ENCODE results near the gene GALNT15.

The GALNT15 gene

DNA sequence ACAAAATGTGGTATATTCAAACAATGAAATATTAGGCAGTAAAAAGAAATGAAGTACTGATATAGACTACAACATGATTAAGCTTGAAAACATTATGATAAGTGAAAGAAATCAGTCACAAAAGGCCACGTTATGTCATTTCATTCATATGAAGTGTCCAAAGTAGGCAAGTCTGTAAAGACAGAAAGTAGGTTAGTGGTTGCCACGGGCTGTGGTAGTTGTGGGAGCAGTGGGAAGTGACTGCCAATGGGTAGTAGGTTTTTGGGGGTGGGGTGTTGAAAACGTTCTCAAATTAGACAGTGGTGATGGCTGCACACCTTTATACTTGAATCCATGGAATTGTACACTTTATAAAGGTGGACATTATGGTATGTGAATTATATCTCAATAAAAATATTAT lies 12.1 kb downstream of the GALNT15 start:
- in situ Hi-C loops (cut with HindIII; ENCODE audit: low sequenced_read_pairs): no loop called here

DNA sequence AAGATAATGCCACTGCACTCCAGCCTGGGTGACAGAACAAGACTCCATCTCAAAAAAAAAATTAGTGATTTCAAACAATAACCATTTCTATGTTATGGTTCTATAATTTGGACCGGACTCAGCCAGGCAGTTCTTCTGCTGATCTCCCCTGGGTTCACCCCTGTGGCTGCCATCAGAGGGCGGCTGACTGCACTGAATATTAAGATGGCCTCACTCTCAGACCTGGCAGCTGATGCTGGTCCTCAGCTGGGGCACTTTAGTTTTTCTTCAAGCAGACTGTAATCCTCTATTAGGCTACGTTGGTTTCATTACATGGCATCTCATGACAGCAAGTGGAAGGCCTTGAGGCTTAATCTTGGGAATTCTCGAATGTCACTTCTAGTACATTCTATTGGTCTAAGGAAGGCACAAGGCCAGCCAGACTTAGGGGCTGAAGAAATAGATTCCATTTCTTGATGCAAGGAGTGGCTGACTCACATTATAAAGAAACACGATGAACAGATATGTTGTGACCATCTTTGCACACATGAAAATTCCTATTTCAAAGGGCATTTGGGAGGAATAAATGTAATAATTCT lies 12.8 kb downstream of the GALNT15 start:
- in situ Hi-C loops (cut with HindIII; ENCODE audit: low sequenced_read_pairs): no loop called here

DNA sequence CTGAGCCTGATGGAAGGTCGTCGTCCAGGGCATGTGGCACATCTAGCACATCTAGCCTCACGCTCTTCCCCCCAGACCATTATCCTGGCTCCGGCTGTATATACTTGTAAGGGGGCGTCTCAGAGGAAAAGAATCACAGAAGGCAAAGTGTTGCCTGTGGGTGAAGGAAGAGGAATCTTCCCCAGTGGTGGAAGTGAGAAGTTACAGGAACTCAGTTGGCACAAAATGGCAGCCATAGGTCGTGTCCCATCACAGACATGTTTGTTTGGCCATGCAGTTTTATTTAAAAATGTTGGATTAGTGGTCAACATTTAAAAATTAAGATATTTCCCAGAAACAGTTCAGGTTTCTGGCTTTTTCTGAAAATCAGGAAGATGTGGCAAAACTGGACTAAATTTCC lies 13.6 kb downstream of the GALNT15 start:
- in situ Hi-C loops (cut with HindIII; ENCODE audit: low sequenced_read_pairs): no loop called here

DNA sequence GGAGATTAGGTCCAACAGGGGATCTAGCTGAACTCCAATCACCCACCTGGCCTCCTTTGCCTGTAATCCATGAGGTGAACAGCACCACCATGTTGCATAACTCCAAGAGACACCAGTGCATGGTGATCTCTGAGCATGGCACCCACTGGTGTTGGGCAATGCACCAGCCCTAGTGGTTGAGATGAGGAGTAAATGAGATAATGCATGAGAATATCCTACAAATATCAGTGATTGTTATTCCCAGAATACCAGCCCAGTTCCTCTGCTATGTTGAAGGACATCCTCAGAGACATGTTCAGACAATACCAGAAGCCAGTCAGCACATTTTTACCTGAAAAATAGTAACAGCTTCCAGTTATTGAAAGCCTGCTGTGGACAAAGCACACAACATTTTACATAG lies 14.7 kb downstream of the GALNT15 start:
- in situ Hi-C loops (cut with HindIII; ENCODE audit: low sequenced_read_pairs): no loop called here

DNA sequence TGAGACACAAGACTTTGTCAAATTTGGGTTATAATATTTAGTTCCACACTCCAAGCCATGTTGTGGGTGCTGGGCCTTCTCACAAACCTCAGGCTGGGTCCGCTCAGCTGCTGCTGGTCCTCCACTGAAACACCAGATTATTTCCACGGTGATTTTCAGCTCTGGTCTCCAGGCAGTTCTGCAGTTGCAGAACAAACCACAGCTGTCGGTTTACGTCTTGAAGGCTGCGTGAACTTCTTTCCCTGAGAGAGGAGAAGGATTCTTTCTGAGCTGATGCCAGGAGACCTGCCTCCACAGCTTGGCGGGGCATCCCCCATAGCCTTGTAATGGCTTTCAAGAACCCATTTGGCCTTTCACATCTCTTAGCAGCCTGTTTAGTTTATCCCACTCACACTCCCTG lies 16.2 kb downstream of the GALNT15 start:
- in situ Hi-C loops (cut with HindIII; ENCODE audit: low sequenced_read_pairs): no loop called here

DNA sequence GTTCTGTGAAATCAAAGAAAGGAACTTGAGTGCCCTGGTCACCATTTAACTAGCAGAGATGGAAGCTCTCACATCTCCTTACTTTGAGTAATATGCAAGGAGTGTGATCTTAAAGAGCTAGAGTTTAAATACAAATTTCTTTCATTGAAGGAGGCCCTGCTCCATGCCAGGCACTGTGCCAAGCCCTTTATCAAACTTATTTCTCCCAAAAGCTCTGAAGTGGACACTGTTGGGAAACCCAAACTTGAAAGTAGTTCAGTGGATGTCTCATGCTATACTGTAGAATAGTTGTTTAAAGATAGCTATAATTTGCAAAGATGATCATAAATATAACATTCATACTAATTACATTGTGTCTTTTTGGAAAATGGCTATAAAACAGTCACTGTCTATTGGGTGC lies 17.1 kb downstream of the GALNT15 start:
- in situ Hi-C loops (cut with HindIII; ENCODE audit: low sequenced_read_pairs): no loop called here

DNA sequence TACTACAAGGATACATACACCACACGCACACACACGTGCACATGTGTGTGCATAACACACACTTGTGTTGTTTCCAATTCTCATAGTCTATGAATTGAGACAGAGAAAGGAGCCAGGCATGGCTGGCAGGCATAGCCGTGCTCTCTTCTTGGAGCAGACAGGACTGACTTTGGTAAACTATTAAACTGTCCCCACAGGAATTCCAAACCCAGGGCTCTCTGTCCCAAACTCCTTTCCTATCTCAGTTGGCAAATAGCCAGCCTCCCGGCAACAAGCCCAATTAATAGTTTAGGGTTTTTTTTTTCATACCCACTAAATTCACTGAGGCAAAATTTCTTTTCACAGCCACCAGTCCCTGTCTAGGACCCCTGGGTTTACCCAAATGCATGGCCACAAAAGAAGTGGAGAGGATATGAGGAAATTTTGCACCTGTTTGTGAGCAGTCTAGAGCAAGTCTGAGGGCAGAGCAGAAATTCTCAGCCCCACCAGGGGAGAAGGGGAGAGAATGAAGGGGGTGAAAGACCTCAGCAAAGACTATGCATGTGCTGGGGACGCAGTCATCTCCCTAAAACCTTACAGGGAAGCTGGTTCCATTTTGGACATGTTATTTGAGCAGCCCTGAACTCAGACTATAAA lies 17.8 kb downstream of the GALNT15 start:
- in situ Hi-C loops (cut with HindIII; ENCODE audit: low sequenced_read_pairs): no loop called here

DNA sequence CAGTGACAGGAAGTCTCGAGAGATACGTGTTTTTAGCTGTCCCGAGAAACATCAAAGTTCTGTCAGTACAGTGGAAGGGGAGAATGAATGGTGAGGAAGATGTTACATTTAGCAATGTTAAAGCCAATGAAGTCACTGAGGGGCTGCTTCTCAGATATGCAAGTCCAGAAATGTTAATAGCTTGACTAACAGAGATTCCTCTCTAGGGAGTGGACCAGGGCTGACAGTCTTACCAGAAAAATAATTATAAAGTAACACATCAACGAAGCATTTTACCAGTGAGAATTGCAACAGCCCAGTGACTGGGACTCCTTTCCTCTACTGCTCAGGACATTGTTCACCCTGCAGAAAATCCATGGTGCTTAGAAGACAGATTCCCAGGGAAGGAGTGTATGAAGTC lies 23.9 kb downstream of the GALNT15 start:
- in situ Hi-C loops (cut with HindIII; ENCODE audit: low sequenced_read_pairs): no loop called here

DNA sequence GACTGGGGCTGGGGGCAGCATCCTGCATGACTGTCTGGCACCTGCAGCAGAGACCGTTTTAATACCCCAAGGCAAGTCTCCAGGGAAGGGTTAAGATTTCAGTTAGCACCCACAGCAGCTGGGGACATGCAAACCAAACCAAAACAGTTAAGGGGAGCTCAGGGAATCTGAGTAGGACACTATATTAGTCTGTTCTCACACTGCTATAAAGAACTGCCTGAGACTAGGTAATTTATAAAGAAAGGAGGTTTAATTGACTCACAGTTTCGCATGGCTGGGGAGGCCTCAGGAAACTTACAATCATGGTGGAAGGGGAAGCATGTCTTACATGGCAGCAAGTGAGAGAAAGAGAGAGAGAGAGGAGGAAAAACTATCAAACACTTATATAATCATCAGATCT lies 25.3 kb downstream of the GALNT15 start:
- in situ Hi-C loops (cut with HindIII; ENCODE audit: low sequenced_read_pairs): no loop called here

DNA sequence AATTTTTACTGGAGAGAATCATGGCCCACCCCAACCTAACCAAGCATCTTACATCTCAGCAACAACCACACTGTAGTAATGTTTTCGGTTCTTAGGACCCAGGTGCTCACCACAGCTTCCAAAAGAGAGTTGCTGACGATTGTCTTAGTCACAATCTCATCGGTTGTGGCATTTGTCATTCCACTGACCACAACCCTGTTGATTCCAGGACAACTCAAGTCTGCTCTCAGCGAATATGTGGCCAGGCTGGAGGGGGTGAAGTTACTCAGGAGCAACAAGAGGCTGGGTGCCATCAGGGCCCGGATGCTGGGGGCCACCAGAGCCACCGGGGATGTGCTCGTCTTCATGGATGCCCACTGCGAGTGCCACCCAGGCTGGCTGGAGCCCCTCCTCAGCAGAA lies 25.9 kb downstream of the GALNT15 start:
- in situ Hi-C loops (cut with HindIII; ENCODE audit: low sequenced_read_pairs): no loop called here

DNA sequence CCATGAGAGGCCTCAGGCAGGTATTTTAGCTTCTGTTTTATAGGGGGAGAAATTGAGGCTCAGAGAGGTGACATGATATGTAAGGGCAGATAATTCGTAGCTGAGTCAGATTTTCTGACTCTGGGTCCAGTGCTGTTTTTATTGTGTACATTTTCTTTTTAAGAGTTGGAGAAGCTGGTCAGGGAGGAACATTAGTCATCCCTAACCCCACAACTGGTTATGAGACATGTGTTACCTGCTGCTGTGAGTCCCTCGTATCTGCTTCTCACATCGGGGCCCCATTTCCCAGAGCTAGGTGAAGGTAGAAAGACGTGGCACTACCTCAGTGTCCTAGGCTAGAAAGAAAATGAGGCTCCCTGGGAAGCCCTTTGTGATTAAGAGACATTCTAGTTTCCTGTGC lies 28.6 kb downstream of the GALNT15 start:
- in situ Hi-C loops (cut with HindIII; ENCODE audit: low sequenced_read_pairs): no loop called here

DNA sequence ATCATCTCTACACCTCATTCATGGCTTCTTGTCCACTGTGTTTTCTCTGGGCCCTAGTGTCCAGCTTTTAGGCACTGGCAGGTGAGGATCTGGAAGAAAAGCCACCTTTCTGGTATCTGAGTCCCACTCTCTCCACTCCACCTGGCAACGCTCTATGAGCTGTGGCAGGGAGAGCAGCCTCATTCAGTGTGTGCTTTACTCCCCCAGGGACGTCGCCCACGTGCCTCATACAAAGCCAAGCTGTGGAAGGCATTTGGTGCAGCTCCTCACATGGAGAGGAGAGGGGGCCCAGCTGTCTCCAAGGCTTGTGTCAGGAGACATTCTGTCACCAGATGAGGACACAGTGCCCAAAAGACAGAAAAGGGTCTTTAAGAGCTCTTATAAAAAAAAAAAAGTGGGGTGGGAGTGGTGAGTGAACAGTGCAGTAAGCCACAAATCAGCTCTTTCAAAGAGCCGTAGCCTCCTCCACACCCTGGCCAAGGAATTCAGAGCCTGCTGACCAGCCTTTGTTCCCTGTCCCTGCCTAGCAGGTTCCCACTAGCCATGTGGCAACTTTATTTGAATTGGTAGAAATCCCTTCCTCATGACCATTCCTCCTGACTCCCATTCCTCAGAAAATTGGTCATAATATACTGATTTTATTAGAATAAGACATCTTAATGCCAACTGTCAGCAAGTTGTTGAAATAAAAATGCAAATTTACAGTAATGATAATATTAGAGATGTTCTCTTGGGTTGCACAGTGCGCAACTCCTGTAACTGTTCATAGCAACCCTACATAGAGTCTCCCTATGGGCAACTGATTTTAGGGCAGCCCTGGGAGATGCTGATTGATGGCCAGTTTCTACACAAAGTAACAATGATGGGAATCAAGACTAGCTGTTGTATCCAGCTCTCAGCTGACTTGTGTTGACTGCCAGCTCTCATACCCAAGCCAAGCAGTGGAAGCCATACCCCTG lies 29.5 kb downstream of the GALNT15 start:
- in situ Hi-C loops (cut with HindIII; ENCODE audit: low sequenced_read_pairs): no loop called here

DNA sequence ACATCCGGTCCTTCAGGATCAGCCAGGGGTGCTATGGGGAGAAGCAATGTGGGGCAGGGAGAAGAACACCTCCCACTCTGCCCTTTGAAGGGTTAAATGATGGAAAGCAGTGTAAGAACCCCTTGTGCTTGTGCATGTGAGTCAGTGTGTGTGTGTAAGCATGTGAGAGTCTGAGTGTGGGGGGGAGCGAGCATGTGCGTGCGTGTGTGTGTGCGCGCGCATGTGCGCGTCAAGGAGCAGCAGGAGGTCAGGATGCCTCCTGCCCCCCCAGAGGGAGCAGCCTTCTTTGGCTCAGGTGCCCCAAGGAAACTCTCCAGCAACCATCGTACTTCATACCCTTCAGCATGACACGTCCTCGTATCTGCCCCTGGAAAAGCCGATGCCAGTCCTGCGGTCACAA lies 30.3 kb downstream of the GALNT15 start:
- in situ Hi-C loops (cut with HindIII; ENCODE audit: low sequenced_read_pairs): no loop called here

DNA sequence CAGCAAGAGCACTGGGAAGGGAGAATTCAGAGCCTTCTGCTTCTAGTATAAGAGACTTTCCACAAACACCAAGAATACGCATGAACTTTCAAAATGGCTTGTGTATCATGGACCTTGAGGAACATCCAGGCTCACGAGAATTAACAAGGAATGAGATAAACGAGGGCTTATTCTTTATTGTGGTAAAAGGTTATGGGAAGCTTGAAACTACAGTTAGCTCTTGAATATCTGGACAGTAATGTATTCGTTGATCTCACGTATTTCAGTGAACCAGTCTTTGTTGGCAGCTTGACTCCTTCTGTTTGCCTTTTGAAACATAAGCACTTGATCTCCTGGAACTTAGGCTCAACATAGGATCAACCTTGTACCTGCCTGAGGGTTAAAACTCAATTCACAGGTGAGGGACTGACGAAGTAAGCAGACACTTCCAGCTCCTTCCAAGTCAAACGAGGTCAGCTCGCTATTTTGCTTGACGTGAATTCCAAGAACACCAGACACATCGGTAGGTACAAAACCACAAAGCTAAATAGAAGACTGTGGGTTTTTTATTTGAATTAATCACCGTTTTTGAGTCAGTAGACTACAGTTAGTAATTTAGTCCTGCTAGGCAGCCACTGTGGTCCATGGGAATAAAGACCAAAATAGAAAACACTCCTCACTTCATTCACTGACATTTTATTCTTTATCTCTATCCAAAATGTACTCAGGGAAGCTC lies 30.8 kb downstream of the GALNT15 start:
- in situ Hi-C loops (cut with HindIII; ENCODE audit: low sequenced_read_pairs): no loop called here

DNA sequence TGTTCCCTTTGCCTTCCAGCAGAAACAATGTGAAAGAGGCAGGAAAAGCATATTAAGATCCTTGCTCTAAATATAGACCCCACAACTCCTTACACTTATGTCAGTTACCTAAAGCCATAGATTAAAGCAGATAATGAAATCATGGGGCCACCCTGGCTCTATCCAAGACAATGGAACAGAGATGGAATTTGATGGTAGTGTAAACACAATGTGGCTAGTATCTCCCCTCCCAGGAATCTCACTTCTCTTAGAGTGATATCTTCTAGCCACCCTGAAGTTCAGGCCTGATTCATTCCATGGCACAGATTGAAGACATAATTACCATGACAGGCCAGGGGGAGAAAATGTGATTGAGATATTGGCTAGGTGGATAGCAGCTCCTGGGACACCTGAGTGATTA lies 32.6 kb downstream of the GALNT15 start:
- in situ Hi-C loops (cut with HindIII; ENCODE audit: low sequenced_read_pairs): no loop called here

DNA sequence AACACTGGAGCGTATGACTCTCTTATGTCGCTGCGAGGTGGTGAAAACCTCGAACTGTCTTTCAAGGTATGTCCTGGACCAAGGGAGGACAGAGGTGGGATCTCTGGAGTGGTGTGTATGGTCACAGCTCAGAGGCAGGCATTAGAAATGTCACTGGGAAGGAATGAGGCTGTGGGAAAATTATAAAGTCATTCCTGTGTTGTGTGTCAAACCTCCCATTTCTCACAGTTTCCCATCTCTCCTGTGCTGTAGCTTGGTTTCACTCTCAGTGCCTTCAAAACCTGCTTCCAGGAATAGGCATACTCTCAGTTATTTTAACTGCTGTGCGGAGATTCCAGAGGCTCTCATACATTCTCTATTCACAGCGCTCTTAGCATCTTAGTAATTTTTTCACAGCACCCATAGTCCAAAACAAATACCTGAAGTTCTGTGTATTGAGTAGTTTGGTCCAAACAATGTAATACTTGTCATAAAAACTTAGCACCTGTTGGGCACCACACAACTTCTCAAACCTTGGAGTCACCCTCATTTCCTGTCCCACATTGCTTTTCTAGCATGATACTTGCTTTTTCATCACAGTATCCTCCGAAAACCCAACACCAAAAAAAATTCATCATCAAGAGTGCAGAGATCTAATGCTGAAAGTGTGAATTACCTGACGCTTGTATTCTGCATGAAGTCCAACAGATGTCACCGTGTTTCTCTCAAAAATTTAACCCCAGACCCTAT lies 36.9 kb downstream of the GALNT15 start:
- in situ Hi-C loops (cut with HindIII; ENCODE audit: low sequenced_read_pairs): no loop called here

DNA sequence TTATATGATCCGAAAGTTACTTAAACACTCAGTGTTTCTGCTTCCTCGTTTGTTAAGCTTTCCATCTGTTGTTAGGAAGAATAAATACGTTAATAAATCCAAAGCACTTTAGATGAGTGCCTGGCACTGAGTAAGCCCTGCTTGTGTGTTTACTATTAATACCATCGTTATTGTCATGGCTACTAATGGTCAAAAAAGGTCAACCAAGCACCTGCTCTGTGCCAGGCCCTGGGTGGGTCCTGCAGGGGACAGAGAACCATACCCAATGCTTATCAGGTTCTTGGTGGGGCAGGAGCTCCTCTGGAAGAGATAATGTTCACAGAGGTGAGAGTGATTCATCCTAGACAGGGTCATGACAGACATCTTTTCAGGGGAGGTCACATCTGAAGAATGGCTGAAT lies 39.9 kb downstream of the GALNT15 start:
- in situ Hi-C loops (cut with HindIII; ENCODE audit: low sequenced_read_pairs): no loop called here

DNA sequence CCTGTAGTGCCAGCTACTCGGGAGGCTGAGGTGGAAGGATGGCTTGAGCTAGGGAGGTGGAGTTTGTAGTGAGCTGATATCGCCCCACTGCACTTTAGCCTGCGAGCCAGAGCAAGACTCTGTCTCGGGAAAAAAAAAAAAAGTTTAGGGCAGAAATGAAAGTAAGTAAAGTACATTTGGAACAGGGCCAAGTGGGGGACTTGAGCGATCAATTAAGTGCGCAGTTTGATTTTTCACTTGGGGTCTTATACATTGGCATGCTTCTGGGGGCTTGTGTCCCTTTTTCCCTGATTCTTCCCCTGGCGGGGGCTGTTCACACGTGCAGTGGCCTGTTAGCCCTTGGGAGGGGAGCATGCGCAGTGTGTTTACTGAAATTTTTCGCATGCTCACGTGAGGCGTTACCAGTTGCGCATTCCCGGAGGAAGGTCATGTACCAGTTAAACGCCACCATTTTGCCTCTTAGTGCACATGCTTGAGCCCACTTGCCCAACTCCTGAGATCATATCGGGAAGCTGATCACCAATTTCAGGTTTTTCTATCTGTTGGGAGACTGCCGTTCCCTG lies 42.0 kb downstream of the GALNT15 start:
- in situ Hi-C loops (cut with HindIII; ENCODE audit: low sequenced_read_pairs): no loop called here

DNA sequence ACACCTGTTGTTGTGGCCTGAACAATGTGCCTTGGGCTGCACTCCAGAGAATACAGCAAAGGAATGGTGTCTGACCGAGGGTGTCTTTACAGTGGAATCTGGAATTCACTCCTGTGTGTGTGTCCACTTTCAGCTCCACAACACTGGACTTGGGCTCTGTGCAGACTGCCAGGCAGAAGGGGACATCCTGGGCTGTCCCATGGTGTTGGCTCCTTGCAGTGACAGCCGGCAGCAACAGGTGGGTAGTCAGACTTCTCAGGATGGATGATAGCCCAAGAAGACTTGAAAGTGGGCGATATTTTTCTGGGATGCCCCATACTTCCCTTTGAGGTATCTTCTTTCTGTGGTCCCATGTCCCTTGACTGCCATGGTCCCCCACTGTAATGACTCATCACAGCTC lies 45.3 kb downstream of the GALNT15 start:
- in situ Hi-C loops (cut with HindIII; ENCODE audit: low sequenced_read_pairs): no loop called here

DNA sequence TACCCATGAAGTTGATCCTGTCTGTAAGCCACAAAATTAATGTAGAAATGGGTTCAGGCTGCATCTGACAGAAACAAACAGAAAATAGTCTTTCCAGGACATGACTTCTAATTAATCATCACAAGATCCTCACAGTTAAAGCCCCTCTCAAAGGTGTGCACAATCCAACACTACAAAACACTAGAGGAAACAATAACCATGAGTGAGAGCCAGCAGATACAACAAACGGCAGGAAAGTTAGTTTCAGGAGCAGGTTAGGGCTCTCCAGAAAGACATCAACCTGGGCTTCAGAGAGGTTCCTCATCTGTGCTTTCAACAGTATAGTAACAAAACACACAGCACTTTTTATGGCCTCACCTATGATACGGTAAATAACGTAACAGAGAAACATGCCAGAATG lies 47.5 kb downstream of the GALNT15 start:
- in situ Hi-C loops (cut with HindIII; ENCODE audit: low sequenced_read_pairs): no loop called here

All from DLD1 (cell line).